D721Med (cell line): ENCODE measurements around the gene SERPINB1.

Experiments used
- DNase-seq: peaks from one replicate; pipeline ENCODE4 v3.0.0; 2011; ENCODE audit warnings: low spot score; ENCODE audit not compliant: insufficient read length
- FAIRE-seq: peaks from 2 replicates; lab custom pipeline; 2011; peaks lifted over from hg19 to GRCh38; lab: Jason Lieb, UNC
- TF ChIP-seq, protein P1 (sequence below): IDR thresholded peaks from 2 replicates; pipeline ENCODE4 v1.5.1; 2012; ENCODE audit warnings: mild to moderate bottlenecking, control low read depth; ENCODE audit not compliant: insufficient read depth; ENCODE audit errors: missing control alignments

Gene SERPINB1

DNA sequence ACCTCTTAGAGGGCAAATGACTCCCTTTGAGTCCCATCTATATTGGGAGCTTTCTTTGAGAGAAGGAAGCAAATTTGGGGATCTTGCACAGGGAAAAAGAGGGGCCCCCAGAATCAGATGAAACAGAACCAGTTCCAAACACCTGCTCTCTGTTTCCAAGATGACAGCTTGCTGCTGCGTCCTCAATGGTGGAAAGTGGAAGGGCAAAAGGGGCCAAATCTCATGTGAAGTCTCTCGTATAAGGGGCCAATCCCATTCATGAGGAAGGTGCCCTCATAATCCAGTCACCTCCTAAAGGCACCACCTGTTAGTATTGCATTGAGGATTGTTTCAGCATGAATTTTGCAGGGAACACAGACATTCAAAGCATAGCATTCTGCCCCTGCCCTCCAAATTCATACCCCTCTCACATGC, 483 bp upstream of the SERPINB1 start:
- TF ChIP-seq, protein P1, sequence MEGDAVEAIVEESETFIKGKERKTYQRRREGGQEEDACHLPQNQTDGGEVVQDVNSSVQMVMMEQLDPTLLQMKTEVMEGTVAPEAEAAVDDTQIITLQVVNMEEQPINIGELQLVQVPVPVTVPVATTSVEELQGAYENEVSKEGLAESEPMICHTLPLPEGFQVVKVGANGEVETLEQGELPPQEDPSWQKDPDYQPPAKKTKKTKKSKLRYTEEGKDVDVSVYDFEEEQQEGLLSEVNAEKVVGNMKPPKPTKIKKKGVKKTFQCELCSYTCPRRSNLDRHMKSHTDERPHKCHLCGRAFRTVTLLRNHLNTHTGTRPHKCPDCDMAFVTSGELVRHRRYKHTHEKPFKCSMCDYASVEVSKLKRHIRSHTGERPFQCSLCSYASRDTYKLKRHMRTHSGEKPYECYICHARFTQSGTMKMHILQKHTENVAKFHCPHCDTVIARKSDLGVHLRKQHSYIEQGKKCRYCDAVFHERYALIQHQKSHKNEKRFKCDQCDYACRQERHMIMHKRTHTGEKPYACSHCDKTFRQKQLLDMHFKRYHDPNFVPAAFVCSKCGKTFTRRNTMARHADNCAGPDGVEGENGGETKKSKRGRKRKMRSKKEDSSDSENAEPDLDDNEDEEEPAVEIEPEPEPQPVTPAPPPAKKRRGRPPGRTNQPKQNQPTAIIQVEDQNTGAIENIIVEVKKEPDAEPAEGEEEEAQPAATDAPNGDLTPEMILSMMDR = no peak
- DNase-seq = no peak
- FAIRE-seq = no peak

- no peak for DNase-seq
- no peak for FAIRE-seq
- TF ChIP-seq, protein P1 = no peak
Measured at GRCh38 chr6:2840749-2841061, 958 bp downstream of the SERPINB1 start.

DNA sequence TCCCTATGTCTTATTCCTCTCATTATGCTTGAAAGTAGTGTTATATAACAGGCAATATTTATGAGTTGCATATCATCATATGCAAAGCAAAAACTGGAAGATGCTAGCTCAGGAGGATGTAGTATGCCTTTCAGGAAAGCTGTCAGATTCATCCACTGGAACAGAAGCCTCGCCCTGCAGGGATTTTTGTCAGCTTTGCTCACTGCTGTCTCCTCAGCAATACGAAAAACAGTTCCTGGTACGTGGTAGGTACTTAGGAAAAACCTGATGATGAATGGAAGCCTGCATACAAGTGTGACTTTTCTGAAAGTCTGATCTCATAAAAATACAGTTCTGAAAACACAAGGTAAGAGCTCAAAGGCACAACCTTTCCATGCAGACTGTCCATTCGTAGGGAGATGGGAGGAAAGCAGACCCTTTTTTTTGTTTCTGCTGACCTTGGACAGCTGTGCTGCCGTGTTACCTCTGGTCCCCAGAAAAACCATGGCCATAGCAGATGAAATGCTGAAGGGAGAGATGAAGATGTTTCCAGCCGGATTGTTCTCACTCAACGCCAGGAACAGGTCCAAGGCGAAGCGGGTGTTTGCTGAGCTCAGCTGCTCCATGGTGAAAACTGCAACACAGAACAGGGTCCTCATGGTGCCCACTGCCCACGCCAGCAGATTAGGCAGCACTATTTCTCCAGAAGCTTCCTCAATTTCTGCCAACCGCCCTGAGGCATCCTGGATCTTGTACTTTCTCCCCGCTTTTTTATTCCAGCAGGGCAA, 1.5 kb downstream of the SERPINB1 start:
- no peak for FAIRE-seq
- TF ChIP-seq, protein P1 = no peak
- DNase-seq = no peak

GRCh38 chr6:2839195-2839981, 2.3 kb downstream of the SERPINB1 start:
- FAIRE-seq = no peak
- DNase-seq = no peak
- TF ChIP-seq, protein P1 = no peak

- TF ChIP-seq, protein P1 = no peak
- DNase-seq (no peak), FAIRE-seq (no peak)
Measured at GRCh38 chr6:2838251-2838650, 3.4 kb downstream of the SERPINB1 start.

DNA sequence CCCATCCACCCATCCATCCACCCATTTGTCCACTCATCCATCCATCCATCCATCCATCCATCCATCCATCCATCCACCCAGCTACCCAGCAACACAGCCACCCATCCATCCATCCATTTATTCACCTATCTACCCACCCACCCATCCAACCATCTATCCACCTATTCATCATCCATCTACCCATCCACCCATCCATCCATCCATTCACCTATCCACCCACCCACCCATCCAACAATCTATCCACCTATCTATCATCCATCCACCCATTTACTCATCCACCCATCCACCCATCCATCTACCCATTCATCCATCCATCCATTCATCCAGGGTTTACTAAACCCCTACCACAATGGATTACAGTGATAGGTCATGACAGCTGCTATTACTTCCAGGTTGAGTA, 7.4 kb downstream of the SERPINB1 start:
- DNase-seq (no peak), FAIRE-seq (no peak)
- TF ChIP-seq, protein P1 = no peak

DNA sequence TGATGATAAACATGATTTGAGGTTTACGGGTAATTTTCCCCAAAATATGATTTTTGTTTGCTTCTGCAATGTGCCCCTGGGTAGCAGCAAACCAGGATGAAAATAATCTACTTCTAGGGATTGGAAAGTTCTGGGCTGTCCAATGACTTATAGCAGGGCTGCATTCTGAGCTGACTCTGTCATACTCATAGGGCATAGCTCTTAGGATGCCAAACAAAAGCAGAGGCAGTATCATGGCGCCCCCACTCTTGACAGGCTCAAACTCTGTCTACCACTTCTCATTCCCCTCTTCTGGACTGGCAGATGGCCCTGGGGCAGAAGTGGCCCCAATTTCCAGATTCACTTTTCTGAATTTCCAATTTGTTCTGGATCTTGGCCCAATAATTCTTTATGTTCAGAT, 10.3 kb downstream of the SERPINB1 start:
- no peak for FAIRE-seq
- TF ChIP-seq, protein P1 = no peak
- DNase-seq = no peak
